Activated CD4-positive, alpha-beta T cell treated with anti-CD3 and anti-CD28 coated beads for 48 hours (primary cell): ENCODE measurements around the gene MAGEB10.
"Not testable (repeated sequence)": the region's sequence is repeated elsewhere in the genome, so short reads cannot be mapped to it uniquely, and the experiment has no call there.

Experiments
- DNase-seq: peaks from one replicate; pipeline ENCODE4 v3.0.0-alpha.2; 2020

MAGEB10 gene

DNA sequence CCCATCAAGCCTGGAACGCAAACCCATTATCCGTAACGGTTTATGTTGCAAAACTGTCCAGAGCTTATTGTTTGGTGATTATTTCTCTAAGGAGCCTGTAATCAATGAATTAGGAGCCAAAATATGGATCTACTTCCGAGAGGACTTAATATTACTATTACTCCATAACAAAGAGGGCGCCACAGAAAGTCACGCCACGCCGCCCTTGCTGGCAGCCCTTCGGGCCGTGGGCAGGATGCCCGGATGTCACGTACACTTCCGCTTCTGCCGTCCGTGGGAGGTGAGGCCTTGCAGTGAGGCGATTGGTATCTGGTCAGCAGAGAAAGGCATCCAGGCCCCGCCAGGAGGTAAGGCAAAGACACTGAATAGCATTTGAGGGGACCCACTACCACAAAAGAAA is at the start of gene MAGEB10:
Gene MAGEB10 (plus strand): TSS at position 301 of the 400 bp plus-strand sequence. CDS start 13,317 bp downstream, outside the sequence.
- no peak for DNase-seq

GRCh38 chrX:27765718-27766117 is 42.1 kb upstream of the MAGEB10 start:
- DNase-seq = no peak

GRCh38 chrX:27767387-27767786 is 40.4 kb upstream of the MAGEB10 start:
- DNase-seq = no peak

GRCh38 chrX:27775984-27776383 is 31.8 kb upstream of the MAGEB10 start:
- no peak for DNase-seq

DNA sequence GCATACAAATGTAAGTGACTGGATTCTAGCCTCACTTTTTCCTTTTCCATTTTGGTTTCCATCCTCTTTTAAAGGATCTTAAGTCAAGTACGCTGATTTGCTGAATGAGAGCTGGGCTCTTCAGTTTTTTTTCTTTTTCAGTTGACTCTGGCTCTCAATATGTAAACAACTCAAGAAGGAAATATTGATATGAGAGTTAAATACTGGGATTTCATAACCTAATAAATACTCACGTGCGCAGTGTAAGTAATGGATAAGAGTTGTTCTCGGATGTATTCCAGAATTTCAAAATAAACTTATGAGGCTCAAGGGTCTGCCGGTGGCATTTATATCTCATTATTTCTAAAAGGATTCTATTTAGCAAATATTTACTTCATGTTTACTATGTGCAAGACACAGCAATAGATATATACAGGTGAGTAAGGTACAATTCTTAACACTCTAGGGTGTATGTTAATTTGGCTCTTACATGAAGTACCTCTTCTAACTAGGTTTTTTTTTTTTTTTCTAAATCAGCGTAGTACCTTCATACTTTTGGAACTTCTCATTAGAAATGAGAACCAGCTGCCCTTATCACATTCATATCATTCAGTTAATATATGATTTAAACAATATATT is 11.0 kb upstream of the MAGEB10 start:
- no peak for DNase-seq

- no peak for DNase-seq
Measured at GRCh38 chrX:27797575-27797974, 10.2 kb upstream of the MAGEB10 start.

DNA sequence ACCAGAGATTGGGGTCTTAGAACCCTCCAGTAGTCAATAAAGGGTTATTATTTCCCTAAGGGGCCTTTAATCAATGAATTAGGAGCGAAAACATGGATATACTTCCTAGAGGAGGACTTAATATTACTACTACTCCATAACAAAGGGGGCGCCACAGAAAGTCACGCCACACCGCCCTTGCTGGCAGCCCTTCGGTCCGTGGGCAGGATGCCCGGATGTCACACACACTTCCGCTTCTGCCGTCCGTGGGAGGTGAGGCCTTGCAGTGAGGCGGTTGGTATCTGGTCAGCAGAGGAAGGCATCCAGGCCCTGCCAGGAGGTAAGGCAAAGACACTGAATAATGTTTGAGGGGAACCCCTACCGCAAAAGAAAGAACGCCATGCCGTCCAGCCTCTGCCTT is 436 bp downstream of the MAGEB10 start:
- no peak for DNase-seq

DNA sequence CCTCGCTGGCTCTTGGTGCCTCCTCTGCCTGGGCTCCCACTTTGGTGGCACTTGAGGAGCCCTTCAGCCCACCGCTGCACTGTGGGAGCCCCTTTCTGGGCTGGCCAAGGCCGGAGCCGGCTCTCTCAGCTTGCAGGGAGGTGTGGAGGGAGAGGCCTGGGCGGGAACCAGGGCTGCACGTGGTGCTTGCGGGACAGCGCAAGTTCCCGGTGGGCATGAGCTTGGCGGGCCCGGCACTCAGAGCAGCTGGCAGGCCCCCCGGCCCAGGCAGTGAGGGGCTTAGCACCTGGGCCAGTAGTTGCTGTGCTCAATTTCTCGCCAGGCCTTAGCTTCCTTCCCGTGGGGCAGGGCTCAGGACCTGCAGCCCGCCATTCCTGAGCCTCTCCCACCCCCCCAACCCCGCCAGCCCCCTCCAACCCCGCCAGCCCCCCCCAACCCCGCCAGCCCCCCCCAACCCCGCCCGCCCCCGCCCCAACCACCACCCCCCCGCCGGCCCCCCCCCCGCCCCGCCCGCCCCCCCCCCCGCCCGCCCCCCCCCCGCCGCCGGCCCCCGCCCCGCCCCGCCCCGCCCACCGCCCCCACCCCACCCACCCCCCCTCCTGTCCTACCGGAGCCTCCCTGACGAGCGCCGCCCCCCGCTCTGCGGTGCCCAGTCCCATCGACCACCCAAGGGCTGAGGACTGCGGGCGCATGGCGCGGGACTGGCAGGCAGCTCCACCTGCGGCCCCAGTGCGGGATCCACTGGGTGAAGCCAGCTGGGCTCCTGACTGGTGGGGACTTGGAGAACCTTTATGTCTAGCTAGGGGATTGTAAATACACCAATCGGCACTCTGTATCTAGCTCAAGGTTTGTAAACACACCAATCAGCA is 1.4 kb downstream of the MAGEB10 start:
- not testable (repeated sequence) for DNase-seq

DNA sequence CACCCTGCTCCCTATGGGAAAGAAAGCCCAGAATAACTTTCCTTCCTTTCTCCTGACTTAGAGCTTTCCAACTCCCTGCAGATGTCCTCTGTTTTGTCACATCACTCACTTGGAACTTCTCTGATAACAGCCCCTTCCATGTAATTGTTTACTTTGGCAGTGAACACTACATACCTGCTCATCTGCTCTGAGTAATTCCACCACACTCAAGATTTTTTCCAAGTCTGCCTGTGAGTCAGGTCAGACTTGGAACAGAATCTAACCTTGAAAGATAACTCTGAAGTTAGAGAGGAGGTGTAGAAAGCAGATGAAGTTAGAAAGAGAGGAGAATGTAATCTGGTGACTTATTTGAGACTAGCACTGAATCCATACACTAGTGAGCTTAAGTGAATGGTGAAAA is 7.4 kb downstream of the MAGEB10 start:
- DNase-seq = no peak

- DNase-seq = no peak
Measured at GRCh38 chrX:27823812-27824211, 16.0 kb downstream of the MAGEB10 start.

DNA sequence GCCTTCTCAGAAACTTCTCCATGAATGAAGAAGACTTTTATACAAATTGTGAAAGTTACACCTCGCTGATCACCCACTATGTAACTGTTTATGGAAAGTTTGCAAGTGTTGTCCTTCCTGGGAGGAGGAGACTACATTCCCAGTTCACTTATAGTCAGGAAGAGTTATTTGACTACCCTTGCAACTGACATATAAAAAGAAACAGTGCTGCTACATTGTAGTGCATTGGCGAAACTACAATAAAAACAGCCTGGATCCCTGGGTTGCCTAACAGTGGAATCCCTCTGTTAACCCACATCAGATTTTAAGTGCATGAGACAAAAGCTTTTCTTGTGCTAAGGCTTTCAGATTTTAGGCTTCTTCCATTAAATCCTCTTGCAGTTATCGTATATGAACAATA is 30.4 kb downstream of the MAGEB10 start:
- no peak for DNase-seq

- DNase-seq = no peak
Measured at GRCh38 chrX:27840881-27841280, 33.1 kb downstream of the MAGEB10 start.

DNA sequence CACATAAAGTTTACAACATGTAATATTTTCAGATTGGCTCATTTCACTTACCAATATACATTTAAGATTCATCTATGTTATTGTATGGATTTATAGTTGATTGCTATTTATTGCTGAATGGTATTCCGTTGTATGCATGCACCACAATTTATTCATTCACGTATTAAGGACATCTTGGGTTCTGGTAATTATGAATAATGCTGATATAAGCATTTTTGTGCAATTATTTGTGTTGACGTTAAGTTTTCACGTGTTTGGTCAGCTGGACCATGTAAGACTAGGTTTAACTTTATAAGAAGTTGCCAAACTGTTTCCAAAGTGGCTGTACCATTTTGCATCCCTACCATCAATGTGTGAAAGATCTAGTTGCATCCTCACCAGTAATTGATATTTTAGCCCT is 35.1 kb downstream of the MAGEB10 start:
- DNase-seq = no peak

- DNase-seq = no peak
Measured at GRCh38 chrX:27860337-27860736, 52.5 kb downstream of the MAGEB10 start.

DNA sequence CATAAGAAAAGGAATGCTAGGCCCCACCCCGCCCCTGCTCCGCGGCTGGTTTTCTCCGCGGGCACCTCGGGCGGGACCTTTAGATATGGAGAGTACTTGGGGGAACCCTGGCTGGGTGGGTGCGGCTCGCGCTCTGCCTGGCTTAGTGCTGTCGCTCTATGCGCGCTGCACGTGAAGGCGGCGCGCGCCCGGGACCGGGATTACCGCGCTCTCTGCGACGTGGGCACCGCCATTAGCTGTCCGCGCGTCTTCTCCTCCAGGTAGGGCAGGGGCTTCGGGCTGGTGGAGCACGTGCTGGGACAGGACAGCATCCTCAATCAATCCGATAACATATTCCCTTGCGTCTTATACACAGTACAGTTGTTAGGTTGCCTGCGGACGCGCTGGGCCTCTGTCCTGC is 56.0 kb downstream of the MAGEB10 start:
- no peak for DNase-seq
